Activated CD4-positive, alpha-beta T cell treated with anti-CD3 and anti-CD28 coated beads, Interleukin-2, amount 50 U/mL, for 16 hours (primary cell): ENCODE measurements around the gene EFHC1.
"Not testable (repeated sequence)": the region's sequence is repeated elsewhere in the genome, so short reads cannot be mapped to it uniquely, and the experiment has no call there.

Source experiments
- DNase-seq: peaks from one replicate; pipeline ENCODE4 v3.0.0-alpha.2; 2020

The EFHC1 gene

DNA sequence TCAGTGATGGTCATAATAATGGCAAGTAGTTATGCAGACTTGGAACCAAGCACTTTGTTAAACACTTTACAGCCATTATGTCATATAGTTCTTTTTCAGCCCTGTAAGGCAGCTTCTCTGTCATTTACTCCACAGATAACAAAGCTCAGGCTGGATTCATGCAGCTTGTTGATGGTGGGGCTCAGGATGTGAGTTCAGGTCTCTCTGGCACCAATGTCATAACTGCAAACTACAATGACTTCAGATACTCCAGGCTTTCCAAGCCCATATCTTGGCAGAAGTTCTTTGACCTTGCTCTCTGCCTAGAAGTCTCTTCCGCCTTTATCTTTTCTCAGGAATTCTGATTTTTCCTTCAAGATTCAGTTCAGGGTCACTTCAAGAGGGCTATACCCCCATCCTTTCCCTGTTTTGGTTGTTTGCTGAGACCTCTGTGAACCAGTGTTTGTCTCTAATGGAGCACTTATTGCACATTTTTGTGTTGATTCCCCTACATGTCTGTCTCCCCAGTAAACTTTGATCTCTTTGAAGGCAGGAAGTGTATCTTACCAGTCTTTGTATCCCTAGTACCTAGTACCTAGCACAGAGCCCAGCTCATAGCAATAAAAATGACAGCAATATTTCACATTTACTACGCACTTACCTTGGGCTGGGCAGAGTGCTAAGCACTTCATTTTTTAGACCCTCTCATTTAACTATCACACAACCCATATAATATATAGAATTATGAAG lies 19.7 kb upstream of the EFHC1 start:
- no peak for DNase-seq

DNA sequence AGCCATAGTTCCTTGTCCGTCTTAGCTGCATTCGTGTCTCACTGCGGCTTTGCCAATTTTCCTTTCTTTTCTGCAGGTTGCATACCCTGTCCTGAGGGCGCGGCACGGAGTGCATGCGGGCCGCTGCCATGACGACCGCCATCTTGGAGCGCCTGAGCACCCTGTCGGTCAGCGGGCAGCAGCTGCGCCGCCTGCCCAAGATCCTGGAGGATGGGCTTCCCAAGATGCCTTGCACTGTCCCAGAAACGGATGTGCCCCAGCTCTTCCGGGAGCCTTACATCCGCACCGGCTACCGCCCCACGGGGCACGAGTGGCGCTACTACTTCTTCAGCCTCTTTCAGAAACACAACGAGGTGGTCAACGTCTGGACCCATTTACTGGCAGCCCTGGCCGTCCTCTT lies 17.1 kb upstream of the EFHC1 start:
- no peak for DNase-seq

- no peak for DNase-seq
These were observed 16.5 kb upstream of the EFHC1 start for GRCh38 chr6:52403627-52404026.

GRCh38 chr6:52405243-52405642 lies 14.9 kb upstream of the EFHC1 start:
- no peak for DNase-seq

DNA sequence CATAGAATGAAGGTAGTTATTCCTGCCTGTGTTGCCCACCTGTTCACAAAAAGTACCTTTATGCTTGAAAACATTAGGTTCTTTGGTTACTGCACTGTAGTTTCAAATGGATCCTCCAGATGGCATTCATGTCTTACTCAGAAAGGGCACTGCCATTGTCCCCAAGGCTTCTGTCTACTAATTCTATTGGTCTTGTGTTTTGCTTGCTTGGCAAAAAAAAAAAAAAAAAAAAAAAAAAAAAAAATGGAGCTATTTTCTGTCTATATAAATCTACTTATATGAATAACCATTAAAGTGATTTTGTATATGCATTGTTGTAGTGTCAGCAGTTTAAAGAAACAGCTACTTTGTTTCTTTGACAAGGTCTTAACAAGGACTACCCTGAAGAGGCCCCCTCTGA lies 12.7 kb upstream of the EFHC1 start:
- peak; percentile 43 for DNase-seq

DNA sequence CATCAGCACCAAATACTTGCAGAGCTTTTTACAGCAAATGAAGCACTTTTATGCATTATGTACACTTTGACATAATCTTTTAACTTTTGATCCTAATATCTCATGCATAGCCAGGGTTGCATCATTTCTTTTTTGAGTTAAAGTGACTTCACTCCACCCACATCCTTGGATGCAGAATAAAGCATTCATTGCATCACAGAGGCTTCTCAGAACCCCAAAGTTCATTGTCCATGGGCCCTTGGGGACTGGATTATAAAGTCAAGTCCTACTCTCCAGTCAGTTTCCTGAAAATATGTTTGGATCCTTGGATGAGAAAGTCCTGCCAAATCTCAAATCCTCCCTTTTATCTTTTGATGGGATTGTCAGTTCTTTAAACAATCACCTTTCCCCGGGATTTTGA lies 10.6 kb upstream of the EFHC1 start:
- no peak for DNase-seq

GRCh38 chr6:52410979-52411378 lies 9.2 kb upstream of the EFHC1 start:
- DNase-seq = no peak

- DNase-seq = no peak
These were observed 8.2 kb upstream of the EFHC1 start for GRCh38 chr6:52411911-52412310.

- no peak for DNase-seq
These were observed 4.8 kb upstream of the EFHC1 start for GRCh38 chr6:52415333-52415732.

DNA sequence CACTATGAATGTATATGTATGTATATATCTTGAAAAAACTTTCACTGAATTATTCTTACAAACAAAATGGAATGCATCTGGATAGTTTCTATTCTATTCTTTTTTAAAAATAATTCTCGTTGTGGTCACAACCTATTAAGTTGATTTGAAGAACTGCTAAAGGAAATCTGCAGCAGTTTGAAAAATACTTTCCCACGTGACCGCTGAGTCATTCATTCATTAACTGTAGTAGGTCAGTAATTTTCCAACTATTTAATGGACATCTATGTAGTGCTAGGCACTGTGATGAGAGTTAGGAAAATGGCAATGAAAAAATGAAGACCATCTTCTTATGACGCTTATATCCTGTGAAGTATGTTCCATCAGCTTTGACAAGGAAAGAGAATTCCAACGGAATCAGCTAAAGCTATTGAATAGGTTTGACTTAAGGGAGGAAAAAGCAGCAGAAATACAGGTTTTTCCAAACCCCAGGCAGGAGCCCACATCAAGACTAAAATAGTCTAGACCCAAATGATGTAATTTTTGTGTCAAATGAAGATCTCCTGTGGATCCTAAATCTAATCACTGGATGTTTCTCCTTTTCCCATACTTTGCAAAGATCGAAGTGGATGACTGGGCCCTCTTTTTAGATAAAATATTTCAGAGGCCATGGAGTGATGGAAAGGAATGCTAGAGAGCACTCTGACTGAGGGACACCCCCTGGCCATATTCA lies 4.1 kb upstream of the EFHC1 start:
- no peak for DNase-seq

GRCh38 chr6:52416629-52417151 lies 3.5 kb upstream of the EFHC1 start:
- DNase-seq = peak; percentile 79

DNA sequence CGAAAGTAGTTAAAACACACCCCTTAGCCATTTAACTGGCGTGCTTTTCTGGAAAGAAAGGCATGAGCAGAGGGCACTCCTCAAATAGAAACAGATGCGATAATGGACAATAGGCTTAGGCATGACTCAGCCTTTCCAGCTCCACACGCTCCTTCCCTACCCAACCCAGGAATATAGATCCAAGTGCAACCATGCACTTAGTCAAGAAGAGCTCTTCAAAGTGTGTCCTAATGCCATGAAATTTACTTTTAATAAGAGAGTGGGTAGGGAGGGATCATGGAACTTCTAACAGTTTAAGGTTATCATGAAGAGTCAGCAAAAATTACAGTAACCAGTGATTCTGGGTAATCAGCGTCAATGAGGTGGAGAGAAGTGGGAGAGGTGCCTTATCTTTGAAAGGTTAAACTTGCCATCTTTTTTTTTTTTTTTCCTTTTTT lies 2.4 kb upstream of the EFHC1 start:
- no peak for DNase-seq

GRCh38 chr6:52418606-52419005 lies 1.5 kb upstream of the EFHC1 start:
- no peak for DNase-seq

DNA sequence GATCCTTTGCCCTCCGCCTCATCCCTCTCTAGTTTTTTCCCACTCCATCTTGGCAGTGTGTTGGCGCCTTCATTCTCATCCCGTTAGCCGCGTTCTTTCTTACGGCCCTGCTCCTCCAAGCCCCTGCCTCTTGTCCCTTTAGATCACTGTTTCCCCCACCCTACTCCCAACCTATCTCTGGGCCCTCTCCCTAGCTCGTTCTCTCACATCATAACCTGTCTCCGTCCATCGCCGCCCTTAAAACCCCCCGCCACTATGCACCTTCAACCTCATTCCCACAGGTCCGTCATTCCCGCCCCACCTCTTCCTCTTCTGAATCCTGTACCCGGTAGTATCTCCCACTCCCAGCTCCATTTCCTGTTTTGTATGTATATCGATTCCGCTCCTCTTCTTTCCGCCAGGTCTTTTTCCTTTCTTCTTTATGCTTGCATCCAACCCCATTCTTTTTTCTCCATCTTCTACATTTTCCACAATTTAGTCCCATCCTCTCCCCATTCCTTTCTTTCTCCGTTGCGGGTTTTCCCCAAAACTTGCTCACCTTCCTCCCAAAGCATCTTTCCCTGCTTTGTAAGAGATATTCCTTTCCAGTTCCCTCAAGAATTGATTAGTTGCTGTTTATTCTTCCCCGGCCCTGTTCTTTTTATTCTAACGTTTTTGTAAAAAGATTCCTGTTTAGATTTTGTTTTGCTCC lies 671 bp downstream of the EFHC1 start:
- DNase-seq = no peak

- no peak for DNase-seq
These were observed 2.0 kb downstream of the EFHC1 start for GRCh38 chr6:52422156-52422555.

DNA sequence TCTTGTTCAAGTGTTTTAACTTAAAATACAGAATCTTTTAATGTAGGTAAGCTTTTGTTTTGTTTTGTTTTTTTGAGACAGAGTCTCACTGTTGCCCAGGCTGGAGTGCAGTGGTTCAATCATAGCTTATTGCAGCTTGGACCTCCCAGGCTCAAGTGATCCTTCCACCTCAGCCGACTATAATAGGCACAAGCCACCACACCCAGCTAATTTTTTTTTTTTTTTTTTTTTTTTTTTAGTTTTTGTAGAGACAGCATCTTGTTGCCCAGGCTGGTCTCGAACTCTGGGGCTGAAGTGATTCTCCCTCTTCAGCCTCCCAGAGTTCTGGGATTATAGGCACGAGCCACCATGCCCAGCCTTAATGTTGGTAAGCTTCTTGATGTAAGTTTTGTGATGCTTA lies 3.3 kb downstream of the EFHC1 start:
- DNase-seq = no peak

DNA sequence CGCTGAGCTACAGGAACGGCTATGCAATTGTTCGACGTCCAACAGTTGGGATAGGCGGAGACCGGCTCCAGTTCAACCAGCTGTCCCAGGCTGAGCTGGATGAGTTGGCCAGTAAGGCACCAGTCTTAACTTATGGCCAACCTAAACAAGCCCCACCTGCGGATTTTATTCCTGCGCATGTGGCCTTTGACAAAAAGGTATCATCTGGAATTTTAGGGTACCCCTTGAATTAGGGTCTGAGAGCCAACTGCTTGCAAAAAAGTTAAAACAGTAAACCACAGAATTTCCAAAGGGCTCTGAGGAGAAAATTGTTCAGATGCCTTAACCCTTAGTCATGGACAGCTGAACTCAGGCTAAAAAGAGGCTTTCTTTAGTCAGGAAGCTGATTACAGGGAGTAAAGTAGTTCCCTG lies 3.8 kb downstream of the EFHC1 start:
- no peak for DNase-seq

GRCh38 chr6:52424513-52424912 lies 4.4 kb downstream of the EFHC1 start:
- DNase-seq = no peak

DNA sequence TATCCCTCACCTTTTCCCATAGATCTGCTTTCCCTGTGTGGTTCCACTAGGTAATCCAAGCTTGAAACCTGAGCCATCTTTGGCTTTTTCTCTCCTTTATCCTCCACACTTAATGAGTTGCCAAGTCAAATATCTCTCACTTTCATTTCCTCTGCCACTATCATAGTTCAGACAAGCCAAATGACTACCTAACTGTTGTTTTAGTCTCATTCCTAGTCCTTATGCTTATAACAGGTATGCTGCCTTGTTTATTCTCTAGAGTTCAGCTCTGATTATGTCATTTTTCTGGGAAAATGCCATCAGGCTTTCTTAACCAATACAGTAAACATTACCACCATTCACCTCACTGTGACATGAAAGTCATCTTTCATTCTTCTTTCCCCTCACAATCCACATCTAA lies 6.5 kb downstream of the EFHC1 start:
- DNase-seq = no peak

DNA sequence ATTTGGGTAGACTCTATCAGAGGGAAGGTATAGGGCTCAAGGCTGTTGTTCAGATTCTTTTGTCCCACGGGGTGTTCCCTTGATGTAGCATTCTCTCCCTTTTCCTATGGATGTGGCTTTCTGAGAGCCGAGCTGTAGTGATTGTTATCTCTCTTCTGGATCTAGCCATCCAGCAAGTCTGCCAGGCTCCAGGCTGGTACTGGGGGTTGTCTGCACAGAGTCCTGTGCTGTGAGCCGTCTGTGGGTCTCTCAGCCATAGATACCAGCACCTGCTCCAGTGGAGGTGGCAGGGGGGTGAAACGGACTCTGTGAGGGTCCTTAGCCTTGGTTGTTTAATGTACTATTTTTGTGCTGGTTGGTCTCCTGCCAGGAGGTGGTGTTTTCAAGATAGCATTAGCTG lies 13.2 kb downstream of the EFHC1 start:
- not testable (repeated sequence) for DNase-seq

DNA sequence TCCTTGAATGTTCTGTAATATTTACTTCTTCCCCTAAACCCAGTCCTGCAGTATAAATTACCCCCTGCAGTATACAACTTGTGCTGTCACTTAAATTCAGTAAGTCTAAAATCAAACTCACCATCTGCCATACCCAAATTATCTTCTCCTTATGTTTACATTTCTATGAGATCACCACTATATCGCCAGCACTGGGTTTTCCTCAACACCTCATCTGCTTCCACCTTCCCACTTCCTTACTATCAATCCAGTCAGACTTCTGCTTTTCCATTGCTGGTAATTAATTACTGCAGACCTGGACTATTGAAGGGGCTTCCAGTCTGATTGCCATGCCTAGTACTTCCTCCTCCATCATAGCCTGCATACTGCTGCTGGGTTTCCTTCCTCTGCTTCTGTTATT lies 15.2 kb downstream of the EFHC1 start:
- no peak for DNase-seq

GRCh38 chr6:52438926-52439325 lies 18.8 kb downstream of the EFHC1 start:
- no peak for DNase-seq

GRCh38 chr6:52454556-52454955 lies 34.4 kb downstream of the EFHC1 start:
- DNase-seq = no peak

DNA sequence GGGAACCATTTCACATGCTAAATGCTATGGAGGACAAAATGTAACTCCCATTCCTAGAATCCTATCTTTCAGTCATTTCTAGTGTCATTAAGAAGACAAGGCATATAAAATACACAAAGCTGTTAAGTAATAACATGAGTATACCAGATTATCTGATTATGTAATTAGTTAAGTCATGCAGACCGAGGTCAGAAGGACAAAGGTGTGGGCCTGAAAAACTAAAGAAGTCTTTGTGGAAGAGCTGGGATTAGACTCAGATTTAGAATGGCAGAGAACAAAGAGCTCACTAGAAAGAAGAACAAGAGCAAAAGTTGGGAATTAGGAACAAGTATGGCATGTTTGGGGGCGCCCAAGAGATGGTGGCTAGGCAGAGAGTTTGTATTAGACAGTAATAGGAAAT lies 37.0 kb downstream of the EFHC1 start:
- no peak for DNase-seq
